Measurements from ENCODE around the gene EIF3K.

Gene EIF3K

DNA sequence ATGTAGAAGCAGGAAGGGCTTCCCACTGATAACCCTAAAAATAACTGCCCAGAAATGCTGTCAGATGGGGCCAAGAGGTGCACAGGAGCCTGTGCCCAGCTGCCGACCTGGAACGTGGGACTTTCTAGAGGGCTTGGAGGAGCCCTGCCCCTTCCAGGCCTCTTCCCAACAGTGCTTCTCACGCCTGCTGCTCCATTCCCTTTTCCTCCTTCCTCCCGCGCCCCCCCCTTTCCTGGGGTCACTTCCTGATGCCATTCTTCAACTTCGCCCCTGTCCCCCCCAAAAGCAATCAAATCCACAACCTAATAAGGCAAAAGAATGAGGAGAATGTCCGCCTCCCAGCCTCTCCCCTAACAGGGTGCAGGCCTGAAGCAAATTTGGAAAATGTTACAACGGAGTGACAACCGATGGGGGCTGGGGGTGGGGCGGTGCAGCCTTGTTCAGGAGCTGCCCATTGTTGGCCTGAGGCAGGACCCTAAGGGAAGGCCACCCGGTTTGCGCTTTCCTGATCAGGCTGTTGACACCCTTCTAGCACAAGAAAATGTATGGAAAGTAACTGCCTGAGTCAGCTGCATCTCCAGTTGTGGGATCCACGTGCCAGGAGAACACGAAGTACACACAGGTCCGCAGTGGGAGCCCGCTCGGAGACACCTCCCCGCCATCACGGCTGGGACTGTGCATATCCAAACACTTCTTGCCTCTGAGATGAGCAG is 47.1 kb downstream of the EIF3K start:
- DNase-seq (ENCODE audit: low read depth in 3 of 3), result no peak

DNA sequence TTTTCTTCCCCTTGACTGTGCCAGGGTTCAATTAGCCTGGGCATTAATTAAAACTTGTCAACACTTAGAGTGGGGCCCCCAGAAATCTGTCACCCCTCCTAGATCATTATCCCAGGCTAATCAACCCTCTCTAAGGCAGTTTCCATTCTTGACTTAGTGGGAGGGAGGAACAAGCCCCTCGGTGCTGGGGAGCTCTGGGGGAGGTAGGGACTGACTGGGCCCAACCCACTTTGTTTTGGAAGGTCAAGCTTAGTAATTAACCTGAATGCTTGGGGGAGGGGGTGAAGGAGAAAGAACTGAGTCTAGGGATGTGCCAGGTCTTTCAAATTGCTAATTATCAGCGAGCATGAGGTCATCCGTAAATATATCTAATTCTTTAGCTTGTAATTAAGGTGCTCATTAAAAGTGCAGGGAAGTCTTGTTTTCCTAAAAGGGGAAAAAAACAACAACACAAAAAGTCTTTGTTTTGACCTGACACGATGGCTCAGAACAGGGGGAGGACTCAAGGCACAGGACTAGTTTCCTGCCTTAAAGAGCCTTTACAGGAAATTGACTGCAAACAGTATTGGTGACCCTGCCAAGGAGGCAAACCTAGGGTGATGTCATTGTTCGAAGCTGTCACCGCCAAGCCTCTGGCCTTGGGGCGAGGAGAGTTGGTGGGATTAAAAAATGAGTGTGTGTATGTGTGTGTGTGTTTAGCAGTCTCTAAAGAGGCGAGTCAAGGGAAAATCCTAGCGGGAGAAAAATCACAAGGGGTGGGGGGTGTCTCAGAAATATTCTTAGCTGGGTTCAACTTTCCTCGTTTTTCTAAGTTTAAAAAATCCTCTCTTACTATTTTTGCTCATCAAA is 47.9 kb downstream of the EIF3K start:
- no peak for DNase-seq (ENCODE audit: low read depth in 3 of 3)

DNA sequence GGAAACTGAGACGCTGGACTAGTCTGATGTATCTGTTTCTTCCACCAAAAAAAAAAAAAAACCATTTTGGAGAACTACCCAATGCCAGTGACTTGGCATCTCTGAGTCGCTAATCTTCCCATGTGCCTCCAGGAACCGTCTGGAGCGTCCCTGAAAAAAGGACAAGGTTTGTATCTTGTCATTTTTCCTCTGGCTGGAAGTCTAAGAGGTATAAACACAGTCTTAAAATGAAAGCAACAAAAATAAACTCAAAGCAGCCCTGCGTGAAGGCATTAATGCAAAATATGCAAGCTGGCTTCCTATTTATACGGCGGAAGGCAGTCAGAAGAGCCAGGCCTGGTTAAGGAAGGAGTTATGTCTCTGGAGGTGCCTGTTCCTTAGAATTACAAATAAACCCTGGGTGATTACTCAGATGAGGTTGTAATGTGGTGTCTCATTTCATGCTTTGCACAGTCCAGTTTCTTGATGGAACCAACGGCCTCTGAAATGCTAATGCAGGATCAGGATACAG is 48.7 kb downstream of the EIF3K start:
- no peak for DNase-seq (ENCODE audit: low read depth in 3 of 3)

DNA sequence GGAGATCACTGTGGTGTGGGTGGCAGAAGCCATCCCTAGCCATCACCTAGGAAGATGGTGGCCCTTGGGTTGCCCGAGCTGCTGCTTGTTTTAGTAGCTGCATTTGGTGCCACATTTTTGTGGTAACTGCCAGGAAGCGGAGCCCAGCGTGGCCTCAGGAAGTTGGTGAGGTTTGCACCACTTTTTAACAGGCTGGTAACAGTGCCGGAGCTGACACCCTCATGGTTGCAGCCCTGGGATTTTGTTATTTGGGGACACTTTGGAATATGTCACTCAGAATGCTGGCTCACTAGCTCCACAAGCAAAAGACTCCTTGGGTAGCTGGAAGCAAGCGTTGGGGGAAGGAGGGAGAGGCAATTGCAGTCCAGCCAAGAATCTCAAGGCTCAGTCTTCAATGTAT is 50.6 kb downstream of the EIF3K start:
- DNase-seq (ENCODE audit: low read depth in 3 of 3), result no peak

DNA sequence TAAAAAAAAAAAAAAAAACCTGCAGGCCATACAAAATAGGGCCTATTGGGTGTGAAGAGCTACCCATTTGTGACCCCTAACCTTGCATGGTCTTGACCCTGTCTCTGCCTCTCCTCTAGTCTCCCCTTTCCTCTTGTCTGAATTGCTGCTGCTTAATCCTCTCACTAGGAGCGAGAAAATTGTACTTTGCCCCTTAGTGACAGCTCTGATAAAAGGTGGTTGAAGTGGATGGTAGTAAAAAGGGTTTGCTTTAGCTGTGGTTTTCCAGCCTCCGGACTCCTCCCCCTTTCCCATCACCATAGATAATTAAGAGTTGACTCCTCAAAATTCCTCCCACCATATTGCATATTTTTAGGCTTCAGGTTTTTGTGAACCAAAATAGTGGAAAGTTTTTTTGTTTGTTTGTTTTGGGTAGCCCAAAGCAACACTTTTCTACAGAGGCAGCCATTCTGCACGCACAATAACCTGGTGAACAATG is 52.0 kb downstream of the EIF3K start:
- DNase-seq (ENCODE audit: low read depth in 3 of 3), result no peak

DNA sequence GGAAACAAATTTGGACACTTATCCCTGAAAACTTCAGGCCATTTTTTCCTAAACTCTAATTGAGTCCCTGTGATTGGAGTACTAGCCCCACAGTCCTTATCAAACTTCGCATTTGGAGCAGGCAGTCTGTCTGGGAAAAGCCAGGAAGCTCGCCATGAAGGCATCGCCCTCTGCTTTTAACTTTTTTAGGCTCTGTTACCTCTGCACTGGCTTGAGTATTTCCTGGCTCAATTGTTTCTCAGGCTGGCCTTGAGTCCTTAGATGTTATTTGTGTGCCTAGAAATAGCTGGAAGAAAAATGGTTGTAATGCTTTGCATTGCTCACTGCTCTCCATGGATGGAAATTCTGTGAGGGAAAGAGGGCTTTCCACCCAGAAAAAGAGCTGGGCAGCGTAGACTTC is 52.7 kb downstream of the EIF3K start:
- DNase-seq (ENCODE audit: low read depth in 3 of 3), result no peak

DNA sequence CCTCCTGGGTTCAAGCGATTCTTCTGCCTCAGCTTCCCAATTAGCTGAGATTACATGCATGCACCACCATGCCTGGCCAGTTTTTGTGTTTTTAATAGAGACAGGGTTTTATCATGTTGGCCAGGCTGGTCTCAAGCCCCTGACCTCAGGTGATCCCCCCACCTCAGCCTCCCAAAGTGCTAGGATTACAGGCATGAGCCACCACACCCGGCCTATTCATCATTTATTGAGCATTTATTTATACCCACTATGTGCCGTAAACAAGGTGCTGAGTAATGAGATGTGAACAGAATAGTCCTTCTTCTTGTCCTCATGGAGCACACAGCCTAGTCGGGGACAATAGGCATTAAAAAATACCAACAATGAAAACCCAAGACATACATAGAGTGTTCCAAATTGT is 54.0 kb downstream of the EIF3K start:
- no peak for DNase-seq (ENCODE audit: low read depth in 3 of 3)

DNA sequence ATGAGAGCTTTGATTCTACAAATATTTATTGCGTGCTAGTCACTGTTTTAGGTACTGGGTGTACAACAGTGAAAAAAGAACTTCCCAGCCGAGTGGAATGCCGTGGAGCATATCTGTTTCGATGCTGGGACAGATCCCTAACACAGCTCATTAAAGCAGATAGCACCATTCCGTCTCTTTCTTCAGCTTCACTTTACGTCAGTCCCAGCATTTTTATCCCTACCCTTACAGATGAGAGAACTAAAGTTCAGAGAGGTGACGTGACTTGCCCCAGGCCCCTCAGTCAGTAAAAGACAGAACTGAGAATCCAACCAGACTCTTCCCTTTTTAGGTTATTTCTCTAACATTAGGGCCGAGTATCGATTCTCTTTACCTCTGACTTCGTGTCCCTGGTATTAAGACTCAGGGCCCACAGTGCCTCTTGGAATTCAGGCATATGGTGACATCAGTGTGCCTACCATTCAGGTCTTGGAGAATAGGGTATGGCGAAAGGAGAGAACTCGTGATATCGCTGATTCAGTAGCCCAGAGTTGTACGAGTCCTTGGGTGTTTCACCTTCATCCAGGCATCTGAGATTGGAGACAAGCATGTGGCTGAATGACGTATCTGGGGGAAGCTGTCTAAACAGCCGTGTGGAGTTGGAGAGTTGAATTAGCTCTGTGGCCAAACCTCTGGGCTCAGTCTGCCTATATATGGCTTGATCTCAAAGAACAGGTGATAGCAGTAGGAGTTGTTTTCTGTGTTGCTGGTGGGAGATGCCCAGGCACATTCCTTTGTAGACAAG is 55.6 kb downstream of the EIF3K start:
- DNase-seq (ENCODE audit: low read depth in 3 of 3), result no peak

DNA sequence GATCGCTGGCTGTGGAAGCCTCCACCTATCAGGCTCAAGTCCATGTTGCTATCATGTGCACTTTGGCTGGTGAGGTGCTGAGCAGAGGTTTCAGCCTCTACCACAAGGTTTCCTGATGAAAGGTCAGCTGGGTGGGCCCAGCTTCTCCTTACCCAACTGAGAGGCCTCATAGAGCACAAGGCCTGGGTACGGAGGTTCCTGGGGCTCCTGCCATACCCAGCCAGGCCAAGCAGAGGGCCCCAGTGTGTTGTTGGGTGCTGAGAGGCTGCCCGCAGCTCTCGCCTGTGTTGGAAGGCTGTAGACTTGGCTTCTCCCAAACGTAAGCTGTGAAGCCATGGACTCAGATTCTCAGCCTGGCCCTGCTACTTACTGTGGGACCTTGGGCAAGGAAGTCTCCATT is 56.6 kb downstream of the EIF3K start:
- no peak for DNase-seq (ENCODE audit: low read depth in 3 of 3)

DNA sequence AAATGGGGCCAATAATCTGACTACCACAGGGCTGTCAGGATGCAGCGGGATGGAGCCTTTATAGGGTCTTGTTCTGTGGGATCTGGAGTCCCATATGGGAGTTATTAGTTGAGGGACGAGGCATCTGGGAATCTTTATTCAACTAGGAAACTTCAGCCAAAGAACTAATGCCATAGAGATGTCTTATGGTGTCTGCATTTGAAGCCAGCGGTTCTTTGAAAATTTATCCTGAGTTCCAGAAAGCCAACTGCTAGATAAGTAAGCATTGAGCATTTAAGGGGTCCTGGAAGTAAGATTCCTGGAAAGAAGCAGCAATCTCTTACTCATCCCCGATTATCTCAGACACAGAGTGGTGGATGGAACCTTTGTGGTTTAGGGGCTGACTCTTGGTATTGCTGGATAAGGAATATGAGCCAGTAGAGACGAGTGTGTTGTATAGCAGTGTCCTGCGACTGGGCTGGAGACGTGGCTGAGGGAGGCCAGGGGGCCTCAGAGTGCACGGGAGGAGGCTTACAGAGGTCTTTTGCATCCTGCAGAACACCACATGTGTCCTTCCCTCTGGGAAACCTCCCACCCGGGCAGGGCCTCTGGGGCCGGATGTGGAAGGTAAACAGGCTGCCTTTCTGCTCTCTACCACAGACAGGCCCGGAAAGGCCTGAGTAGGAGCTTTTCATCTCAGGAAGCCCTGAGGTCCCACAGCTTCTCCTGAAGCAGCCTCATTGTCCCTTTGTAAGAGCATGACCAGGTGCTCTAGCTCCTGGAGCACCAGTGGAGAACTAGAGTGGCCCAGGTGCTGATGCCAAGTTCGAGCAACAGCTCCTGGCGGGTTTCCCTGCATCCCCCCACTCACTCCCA is 57.3 kb downstream of the EIF3K start:
- DNase-seq (ENCODE audit: low read depth in 3 of 3), result no peak

DNA sequence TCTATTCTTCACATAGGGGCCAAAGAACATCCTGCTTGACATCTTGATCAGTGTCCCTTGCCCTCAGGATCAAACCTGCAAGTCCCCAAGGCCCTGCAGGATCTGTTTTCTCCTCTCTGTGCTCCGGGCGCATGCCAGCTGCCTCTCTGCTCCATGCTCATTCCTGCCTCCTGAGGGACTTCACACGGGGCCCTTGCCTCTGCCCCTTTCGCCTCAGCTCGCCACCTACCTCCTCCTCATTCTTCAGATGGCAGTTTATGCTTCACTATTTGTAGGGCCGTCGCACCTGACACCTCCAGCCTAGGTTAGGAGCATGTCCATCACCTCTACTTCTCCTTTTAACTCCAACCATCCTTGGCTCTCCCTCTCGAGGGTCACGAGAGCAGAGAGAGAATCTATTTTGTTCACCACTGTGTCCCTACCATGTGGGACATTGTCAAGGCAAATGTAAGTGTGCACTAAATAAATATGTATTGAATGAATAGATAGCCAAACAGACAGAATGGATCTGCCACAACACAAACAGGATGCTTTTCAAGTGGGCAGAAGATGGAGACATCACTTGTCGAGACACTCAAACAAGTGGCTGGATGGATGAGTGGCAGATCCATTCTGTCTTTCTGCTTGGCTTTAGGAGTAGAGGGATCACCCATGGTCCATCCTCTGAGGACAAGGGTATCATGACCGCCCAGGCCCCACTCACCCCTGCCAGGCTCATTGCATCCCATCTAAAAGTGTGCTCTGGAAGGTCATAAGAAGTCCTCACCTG is 58.1 kb downstream of the EIF3K start:
- no peak for DNase-seq (ENCODE audit: low read depth in 3 of 3)

DNA sequence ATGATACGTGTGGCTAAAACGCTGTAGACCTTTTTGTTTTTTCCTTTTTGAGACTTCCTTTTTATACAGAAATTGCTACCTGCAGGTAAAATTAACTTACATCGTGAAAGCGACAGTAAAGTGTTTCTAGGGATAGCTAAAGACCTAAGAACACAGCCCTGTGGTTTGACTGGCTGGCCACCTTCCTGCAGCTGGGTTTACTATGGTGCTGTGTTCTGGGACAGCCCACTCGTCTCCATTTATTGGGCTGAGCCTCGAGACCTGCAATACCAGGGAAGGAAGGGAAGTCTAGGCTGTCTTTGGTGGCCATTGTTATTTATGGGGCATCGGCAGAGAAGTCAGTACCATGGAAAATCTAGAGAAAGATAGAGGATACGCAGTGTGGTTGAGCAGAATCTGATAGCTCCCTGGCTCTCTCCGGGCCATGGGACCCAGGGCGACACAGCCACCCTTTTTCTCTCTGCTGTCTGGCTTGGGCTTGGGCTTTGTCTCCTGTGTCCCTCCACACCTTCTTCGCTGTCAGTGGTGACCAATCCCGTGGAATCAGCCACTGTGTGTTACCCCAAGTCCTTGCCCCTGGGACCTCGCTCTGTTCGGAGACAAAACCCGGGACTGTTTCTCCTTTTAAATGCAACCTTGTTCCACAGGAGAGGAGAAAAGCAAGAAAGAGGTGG is 59.4 kb downstream of the EIF3K start:
- no peak for DNase-seq (ENCODE audit: low read depth in 3 of 3)

DNA sequence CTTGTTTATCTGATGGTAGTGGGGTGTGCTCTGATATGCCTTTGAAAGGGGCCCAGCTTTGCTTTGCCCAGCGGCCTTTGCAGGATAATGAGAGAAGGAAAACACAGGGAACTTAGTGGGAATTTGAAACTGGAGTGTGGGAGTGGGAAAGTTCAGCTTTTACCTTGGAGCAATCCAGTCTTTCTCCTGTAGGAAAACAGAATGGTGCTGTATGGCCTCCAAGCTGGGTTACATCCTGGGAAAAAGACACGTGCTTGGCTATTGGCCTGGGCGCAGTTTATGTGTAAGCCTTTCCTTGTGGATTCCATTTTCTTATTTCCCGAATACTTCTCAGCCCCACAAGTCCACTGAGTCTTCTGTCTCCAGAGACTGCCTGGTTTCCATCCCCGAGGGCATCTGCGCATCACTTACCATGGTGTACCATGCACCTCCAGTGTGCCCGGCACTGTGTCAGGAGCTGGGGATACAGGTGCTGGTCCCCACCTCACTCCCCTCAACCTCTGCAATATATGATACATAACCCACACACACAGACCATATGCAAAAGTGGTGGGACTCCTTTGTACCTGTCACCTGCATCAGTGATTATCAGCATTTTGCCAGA is 60.0 kb downstream of the EIF3K start:
- no peak for DNase-seq (ENCODE audit: low read depth in 3 of 3)

DNA sequence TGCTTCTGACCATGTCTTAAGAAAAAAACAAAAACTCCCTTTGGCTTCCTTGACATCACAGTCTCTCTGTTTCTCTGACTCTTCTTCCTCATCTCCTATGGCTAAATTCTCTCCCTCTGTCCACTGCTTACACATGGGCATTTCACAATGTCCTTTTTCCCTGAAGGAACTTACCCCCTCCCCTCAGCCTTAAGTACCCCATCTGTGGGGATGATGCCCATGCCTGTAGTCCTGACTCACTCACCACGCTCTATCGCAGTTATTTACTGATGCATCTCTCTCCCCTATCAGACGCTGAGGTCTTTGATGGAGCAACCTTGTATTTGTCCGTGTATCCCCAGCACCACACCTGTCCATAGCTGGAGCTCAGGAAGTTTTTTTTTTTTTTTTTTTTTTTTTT is 60.9 kb downstream of the EIF3K start:
- no peak for DNase-seq (ENCODE audit: low read depth in 3 of 3)

DNA sequence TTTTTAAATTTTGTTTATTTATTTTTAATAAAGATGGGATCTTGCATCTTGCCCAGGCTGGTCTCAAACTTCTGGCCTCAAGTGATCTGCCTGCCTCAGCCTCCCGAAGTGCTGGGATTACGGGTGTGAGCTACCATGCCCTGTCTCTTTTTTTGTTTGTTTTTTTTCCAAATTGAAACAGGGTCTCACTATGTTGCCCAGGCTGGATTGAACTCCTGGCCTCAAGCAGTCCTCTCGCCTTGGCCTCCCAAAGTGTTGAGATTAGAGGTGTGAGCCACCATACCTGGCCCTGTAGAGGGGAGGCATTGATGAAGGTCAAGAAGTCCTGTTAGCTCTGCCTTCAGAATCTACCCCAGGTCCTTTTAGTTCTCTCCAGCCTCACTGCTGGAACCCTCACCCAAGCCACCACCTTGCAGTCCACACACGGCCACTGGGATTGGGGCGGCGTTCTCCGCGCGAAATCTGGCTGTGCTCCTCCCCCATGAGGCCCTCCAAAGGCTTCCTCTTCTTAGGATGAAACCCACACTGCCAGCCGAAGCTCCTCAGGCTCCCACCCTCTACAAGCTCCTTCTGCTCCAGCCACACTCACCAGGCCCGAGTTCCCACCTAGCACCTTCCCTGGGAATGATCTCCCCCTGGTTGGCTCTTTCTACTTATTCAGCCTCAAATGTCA is 63.3 kb downstream of the EIF3K start:
- DNase-seq (ENCODE audit: low read depth in 3 of 3), result no peak

DNA sequence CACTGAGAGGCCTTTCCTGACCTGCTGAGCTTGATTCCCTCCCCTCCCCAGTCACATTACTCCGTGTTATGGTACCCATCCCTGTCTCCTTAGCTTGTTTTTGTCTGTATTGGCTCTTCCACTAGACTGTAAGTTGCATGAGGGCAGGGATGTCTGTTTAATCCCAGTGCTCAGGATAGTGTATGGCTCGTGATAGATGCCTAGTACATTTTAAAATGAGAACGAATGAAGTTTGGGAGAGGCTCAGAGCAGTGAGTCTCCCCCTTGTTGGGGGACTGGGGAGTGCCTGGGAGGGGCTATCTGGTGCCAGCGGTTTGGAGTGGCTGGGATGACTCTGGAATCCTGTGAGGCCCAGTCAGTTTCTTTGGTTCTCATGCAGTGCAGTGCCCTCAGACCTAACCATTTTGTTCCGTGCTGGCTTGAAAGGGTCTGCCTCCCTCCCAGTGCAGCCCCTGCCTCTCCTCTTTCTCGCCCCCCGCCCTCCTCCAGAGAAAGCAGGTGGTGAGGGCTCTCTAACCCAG is 63.9 kb downstream of the EIF3K start:
- DNase-seq (ENCODE audit: low read depth in 3 of 3), result no peak

DNA sequence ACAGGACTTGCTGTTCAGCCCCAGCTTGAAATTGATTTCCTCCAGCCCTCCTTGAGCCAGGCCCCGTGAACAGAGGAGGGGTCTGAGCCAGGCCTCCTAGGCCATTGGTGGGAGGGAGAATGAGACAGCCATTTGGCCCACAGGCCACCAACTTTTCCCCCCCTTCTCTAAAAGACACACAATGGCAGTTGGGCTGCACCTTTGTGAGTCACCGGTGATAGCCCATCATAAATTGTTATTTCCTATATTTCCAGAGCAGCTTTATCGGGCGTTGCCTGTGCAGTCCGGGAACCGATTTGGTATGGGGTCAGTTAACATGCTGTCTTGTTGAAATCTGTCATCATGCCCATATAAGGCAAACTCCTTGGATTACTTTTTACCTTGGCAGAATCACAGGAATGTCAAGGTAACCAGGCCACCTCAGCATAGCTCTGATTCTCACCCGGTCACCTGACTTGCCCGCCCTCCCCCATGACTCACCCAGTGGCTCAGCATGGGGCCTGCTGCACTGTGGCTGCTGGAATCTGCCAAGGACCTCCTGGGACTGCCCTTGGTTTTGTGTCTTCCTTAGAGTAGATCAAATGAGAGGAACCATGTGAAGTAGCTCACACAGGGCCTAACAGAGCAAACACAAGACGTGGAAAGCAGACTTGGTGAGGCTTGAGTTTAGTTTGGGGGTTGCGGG is 64.5 kb downstream of the EIF3K start:
- DNase-seq (ENCODE audit: low read depth in 3 of 3), result no peak

Measured in stimulated activated CD4-positive, alpha-beta T cell treated with anti-CD3 and anti-CD28 coated beads, TNF-alpha, amount 100 ng/mL, for 4 hours (primary cell).